Activated T-cell treated with anti-CD3 and anti-CD28 coated beads, Interleukin-2, amount 50 U/mL, for 72 hours (primary cell): Measurements from ENCODE around the gene REPIN1. TPM values are rescaled to one million over a fixed set of nuclear protein-coding genes. Genes with fewer than 3 reads are reported as not detected.

ENCODE experiments used
- ATAC-seq, 2 donors: fragments of 150-1000 bp; cut with Tn5 transposase; replicated peaks in 1 of 2; 2 replicates each; pipeline ENCODE4 v1.10.0; 2021; ENCODE audit warnings: moderate library complexity in 2 of 2, mild to moderate bottlenecking in 1 of 2
- DNase-seq, 2 donors: peaks; one replicate each; pipeline ENCODE4 v3.0.0; 2021 to 2022; ENCODE audit warnings: mixed read lengths in 1 of 2
- H3K27ac Mint-ChIP-seq: one replicate; pipeline ENCODE4 v1.8.0; 2022; ENCODE audit warnings: mild to moderate bottlenecking, moderate library complexity, mixed read lengths
- H3K27me3 Mint-ChIP-seq: one replicate; pipeline ENCODE4 v1.8.0; 2022; ENCODE audit warnings: low read depth, mixed read lengths
- H3K36me3 Mint-ChIP-seq, 2 donors: one replicate each; pipeline ENCODE4 v1.8.0; 2022; ENCODE audit warnings: mixed read lengths in 2 of 2, mild to moderate bottlenecking in 1 of 2; ENCODE audit not compliant: insufficient read depth in 2 of 2
- H3K4me1 Mint-ChIP-seq: one replicate; pipeline ENCODE4 v1.8.0; 2022; ENCODE audit warnings: low read depth, mixed read lengths
- H3K4me3 Mint-ChIP-seq, 2 donors: one replicate each; pipeline ENCODE4 v1.8.0; 2022; ENCODE audit warnings: mild to moderate bottlenecking in 2 of 2, mixed read lengths in 2 of 2, moderate library complexity in 2 of 2
- H3K9me3 Mint-ChIP-seq, 2 donors: one replicate each; pipeline ENCODE4 v1.8.0; 2022; ENCODE audit warnings: mixed read lengths in 2 of 2
- total RNA-seq, 2 donors: library from RNA; stranded (reverse); gene quantifications; one replicate each; pipeline ENCODE4 v1.2.3, GENCODE V29; 2022

The REPIN1 gene
- total RNA-seq, 2 donors from 2014 or later, result 53.6 to 73.7 TPM

DNA sequence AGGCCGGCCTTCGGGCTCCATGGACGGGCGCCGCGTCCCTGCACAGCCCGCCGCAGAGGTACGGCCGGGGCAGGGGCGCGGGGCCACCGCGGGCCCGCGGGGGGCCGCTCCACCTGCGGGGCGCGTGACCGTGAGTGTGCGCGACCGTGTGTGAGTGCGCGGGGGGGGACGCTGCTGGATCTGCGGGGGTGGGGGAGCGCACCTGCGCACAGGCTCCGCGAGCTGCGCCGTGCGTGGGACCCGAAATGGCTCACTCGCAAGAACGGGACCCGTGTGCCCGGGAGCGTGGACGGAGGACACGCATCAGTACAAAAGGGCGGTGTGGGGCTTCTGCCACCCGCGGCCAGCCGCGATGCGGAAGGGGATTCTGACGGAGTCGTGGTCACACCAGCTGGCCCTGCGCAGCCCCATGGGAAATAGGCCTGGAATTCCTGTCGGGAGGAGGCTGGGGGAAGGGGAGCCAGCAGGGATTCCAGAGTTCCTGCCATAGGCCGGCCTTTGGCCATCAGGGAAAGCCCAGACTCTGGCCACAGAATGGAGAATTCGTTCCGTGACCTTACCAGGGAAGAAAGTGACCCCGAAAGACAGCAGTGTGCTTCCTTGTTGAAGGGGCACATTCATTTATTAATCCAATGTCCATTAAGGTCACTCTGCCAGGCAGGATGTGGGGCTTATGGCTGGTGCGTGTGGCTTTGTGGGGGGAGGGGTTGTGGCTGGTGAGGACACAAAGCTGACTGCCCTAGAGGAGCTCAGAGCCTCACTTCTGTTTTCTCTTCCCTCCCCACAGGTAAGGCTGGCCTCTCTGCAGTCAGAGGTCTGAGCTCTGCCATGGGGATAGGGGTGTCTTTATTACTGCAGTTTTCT, 494 bp downstream of the REPIN1 start:
- ATAC-seq (peak; percentile 21 to 24), DNase-seq (peak; percentile 42 to 54)
- peak overlapping the region; percentile 49 for H3K27ac Mint-ChIP-seq
- peaks cover 44% of the 10 kb centered on the region for H3K4me1 Mint-ChIP-seq
- peak overlapping the region; percentile 93 to 95 for H3K4me3 Mint-ChIP-seq
- H3K9me3 Mint-ChIP-seq, result no peaks in the 10 kb centered on the region
- no peaks in the 10 kb centered on the region for H3K36me3 Mint-ChIP-seq
- H3K27me3 Mint-ChIP-seq, result no peaks in the 10 kb centered on the region

DNA sequence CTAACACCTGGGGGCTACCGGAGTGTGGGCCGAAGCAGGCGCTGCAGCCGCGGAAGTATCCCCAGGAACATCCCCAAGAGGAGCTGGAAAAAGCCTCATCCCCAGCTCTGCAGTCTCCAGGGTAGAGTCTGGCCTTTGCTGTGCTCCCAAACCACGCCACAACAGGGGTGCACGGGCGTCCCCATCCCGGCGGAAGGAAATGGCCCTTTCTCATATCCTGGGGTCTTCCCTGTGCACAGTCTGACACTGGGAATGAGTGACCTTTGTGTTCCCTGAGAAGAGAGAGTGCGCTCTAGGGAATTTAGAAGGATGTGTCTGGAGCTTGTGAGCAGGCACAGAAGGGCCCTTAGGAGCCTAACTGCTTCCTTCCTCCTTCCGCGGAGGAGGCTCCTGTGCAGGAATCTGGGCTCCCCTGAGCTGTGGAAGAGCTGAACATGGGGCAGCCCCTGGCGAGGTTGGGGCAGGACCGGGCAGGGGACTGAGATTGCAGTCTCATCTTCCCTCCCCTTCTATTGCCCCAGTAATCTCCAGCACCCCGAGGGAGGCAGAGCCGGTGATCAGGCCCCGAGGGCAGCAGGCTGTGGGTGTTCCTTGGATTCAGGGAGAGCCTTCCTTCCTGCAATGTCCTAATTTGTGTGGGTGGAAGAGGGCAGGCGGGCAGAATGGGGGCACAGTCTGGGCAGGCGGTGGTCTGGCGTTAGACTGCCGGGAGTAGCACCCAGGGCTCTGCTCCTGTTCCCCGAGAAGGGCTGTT, 1.3 kb downstream of the REPIN1 start:
- no peak for DNase-seq

DNA sequence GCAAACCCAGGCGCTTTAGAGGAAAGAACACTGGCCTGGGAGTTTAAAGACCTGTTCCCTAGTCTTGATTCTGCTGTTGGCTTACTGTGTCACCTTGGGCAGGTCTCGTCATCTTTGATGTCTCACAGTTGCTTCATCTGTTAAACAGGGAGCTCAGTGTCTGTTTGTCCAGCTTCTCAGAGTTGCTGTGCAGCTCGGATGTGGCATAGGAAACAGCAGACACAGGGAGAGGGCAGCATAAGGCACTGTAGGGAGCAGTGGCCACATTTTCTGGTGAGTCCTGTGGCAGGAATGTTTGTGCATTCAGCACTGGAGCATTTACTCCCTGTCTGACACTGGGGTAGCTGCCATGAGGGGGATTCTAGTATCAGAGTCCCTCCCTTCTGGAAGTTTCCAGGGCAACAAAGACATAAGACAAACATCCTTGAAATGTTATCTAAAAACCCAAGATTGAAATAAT, 2.0 kb downstream of the REPIN1 start:
- H3K27me3 Mint-ChIP-seq, result no peaks in the 10 kb centered on the region
- H3K4me1 Mint-ChIP-seq, result peaks cover 49% of the 10 kb centered on the region
- H3K36me3 Mint-ChIP-seq, result no peaks in the 10 kb centered on the region
- DNase-seq, result no peak
- no peak for ATAC-seq
- peak overlapping the region; percentile 50 for H3K27ac Mint-ChIP-seq
- no peaks in the 10 kb centered on the region for H3K9me3 Mint-ChIP-seq
- peak overlapping the region; percentile 88 to 95 for H3K4me3 Mint-ChIP-seq

More for the DNA sequence above, 1.3 kb downstream of the REPIN1 start:
- Mint-ChIP-seq H3K4me3 (peak overlapping the region; percentile 88 to 95), H3K27ac (peak overlapping the region; percentile 49), H3K27me3 (no peaks in the 10 kb centered on the region), H3K36me3 (no peaks in the 10 kb centered on the region), H3K9me3 (no peaks in the 10 kb centered on the region), H3K4me1 (peaks cover 48% of the 10 kb centered on the region)
- ATAC-seq, result no peak

DNA sequence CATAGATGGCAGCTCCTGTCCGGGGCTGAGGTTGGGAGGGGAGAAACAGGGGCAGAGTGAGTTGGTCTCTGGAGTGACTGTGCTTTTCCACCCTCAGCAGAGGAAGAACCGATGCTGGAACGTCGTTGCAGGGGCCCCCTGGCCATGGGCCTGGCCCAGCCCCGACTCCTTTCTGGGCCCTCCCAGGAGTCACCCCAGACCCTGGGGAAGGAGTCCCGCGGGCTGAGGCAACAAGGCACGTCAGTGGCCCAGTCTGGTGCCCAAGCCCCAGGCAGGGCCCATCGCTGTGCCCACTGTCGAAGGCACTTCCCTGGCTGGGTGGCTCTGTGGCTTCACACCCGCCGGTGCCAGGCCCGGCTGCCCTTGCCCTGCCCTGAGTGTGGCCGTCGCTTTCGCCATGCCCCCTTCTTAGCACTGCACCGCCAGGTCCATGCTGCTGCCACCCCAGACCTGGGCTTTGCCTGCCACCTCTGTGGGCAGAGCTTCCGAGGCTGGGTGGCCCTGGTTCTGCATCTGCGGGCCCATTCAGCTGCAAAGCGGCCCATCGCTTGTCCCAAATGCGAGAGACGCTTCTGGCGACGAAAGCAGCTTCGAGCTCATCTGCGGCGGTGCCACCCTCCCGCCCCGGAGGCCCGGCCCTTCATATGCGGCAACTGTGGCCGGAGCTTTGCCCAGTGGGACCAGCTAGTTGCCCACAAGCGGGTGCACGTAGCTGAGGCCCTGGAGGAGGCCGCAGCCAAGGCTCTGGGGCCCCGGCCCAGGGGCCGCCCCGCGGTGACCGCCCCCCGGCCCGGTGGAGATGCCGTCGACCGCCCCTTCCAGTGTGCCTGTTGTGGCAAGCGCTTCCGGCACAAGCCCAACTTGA, 2.7 kb downstream of the REPIN1 start:
- H3K4me1 Mint-ChIP-seq, result peaks cover 49% of the 10 kb centered on the region
- H3K4me3 Mint-ChIP-seq, result no peak overlapping the region

DNA sequence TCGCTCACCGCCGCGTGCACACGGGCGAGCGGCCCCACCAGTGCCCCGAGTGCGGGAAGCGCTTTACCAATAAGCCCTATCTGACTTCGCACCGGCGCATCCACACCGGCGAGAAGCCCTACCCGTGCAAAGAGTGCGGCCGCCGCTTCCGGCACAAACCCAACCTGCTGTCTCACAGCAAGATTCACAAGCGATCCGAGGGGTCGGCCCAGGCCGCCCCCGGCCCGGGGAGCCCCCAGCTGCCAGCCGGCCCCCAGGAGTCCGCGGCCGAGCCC, 3.3 kb downstream of the REPIN1 start:
- no peak overlapping the region for H3K4me3 Mint-ChIP-seq
- H3K4me1 Mint-ChIP-seq, result peaks cover 53% of the 10 kb centered on the region
- H3K9me3 Mint-ChIP-seq, result no peaks in the 10 kb centered on the region

More for the DNA sequence above, 2.7 kb downstream of the REPIN1 start:
- ATAC-seq, result no peak
- no peak for DNase-seq
- no peaks in the 10 kb centered on the region for H3K27me3 Mint-ChIP-seq
- no peak overlapping the region for H3K27ac Mint-ChIP-seq
- H3K9me3 Mint-ChIP-seq, result no peaks in the 10 kb centered on the region
- no peaks in the 10 kb centered on the region for H3K36me3 Mint-ChIP-seq

DNA sequence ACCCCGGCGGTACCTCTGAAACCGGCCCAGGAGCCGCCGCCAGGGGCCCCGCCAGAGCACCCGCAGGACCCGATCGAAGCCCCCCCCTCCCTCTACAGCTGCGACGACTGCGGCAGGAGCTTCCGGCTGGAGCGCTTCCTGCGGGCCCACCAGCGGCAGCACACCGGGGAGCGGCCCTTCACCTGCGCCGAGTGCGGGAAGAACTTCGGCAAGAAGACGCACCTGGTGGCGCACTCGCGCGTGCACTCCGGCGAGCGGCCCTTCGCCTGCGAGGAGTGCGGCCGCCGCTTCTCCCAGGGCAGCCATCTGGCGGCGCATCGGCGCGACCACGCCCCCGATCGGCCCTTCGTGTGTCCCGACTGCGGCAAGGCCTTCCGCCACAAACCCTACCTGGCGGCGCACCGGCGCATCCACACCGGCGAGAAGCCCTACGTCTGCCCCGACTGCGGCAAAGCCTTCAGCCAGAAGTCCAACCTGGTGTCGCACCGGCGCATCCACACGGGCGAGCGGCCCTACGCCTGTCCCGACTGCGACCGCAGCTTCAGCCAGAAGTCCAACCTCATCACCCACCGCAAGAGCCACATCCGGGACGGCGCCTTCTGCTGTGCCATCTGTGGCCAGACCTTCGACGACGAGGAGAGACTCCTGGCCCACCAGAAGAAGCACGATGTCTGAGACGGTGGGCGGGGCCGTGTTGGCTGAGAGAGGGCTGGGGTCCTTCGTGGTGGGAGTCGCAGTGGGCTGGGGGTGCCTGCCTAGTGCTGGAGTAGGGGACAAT, 3.8 kb downstream of the REPIN1 start:
- no peak for DNase-seq
- Mint-ChIP-seq H3K36me3 (no peaks in the 10 kb centered on the region), H3K4me1 (peaks cover 51% of the 10 kb centered on the region), H3K27me3 (no peaks in the 10 kb centered on the region), H3K27ac (no peak overlapping the region), H3K4me3 (no peak overlapping the region), H3K9me3 (no peaks in the 10 kb centered on the region)
- ATAC-seq, result no peak

More for the DNA sequence above, 3.3 kb downstream of the REPIN1 start:
- DNase-seq (no peak), ATAC-seq (no peak)
- no peaks in the 10 kb centered on the region for H3K36me3 Mint-ChIP-seq
- H3K27me3 Mint-ChIP-seq, result no peaks in the 10 kb centered on the region
- no peak overlapping the region for H3K27ac Mint-ChIP-seq

DNA sequence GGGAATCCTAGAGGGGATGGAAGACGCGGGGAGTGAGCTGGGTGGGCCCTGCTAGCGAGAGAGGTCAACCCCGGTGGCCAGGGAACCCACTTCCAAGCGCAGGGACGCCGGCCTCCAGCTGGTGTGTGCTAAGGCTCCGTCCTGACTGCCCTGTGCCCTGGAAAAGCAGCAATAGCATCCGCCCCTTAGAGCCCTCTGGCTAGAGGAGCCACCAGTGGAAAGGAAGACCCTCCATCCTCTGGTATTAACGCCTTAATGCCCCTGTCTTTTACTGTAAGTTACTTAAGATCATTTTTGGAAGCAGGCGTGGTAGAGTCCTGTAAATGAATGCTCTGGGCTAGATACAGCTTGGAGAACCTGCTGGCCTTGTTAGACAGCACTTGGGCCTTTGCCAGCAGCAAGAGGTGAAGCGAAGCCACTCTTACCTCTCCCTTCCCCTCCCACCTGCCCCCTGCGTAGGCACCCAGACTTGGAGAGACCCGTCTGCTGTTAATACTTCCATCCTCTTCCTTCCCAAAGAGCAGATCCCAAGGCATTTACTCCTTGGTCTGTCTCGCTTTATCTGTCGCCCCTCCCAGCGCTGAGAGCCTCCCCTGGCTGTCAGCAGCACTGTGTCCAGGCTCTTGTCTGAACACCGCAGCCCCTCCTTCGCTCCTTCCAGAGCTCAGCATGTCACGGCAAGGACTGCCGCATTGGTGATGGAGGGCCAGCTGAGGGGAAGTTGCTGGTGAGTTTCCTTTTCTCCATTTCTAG, 4.6 kb downstream of the REPIN1 start:
- H3K9me3 Mint-ChIP-seq, result no peaks in the 10 kb centered on the region
- no peaks in the 10 kb centered on the region for H3K36me3 Mint-ChIP-seq
- H3K4me3 Mint-ChIP-seq, result no peak overlapping the region
- ATAC-seq (no peak), DNase-seq (no peak)
- H3K4me1 Mint-ChIP-seq, result peaks cover 59% of the 10 kb centered on the region
- H3K27ac Mint-ChIP-seq, result no peak overlapping the region
- H3K27me3 Mint-ChIP-seq, result no peaks in the 10 kb centered on the region

DNA sequence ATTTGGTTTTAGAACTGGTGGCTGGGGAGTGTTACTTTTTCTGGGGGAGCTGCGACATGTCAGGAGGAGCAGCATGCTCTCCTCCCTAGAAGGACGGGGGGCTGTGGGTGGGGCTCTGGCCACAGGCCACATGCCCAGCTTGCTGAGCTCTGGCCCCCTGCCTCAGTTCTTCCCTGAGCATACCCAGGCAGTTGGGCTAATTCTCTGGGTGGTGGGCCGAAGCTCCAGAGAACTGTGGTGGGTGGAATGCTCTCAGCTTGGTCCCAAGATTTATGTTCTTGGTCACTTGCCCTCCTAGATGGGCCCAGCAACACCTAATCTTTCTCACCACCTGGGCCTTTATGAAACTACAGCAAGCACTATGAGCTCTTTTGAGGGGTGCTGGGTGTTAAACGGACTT, 5.4 kb downstream of the REPIN1 start:
- peaks cover 61% of the 10 kb centered on the region for H3K4me1 Mint-ChIP-seq
- no peak for ATAC-seq

DNA sequence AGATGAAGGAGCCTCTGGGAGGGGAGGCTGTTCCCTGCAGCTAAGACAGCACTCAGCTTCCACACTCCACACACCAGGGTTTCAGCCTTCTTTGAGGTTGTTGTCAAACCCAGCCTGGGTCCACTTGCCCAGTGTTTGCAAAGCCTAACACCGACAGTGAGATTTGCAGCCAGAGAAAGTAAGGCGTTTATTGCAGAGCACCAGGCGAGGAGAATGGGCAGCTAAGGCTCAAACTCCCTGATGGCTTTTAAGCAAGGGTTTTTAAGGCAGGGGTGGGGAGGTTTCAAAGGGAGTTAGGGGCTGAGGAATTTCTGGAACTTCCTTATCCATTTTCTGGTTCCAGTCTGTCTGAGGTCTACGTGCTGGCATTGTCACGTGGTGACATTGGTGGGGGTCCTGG, 5.8 kb downstream of the REPIN1 start:
- ATAC-seq, result no peak
- DNase-seq, result no peak
- H3K27ac Mint-ChIP-seq, result no peak overlapping the region
- H3K4me3 Mint-ChIP-seq, result no peak overlapping the region
- H3K9me3 Mint-ChIP-seq, result no peaks in the 10 kb centered on the region
- H3K4me1 Mint-ChIP-seq, result peaks cover 60% of the 10 kb centered on the region
- no peaks in the 10 kb centered on the region for H3K36me3 Mint-ChIP-seq
- no peaks in the 10 kb centered on the region for H3K27me3 Mint-ChIP-seq

More for the DNA sequence above, 5.4 kb downstream of the REPIN1 start:
- Mint-ChIP-seq H3K9me3 (no peaks in the 10 kb centered on the region), H3K27ac (peak overlapping the region; percentile 58), H3K27me3 (no peaks in the 10 kb centered on the region), H3K36me3 (no peaks in the 10 kb centered on the region), H3K4me3 (no peak overlapping the region)
- no peak for DNase-seq

DNA sequence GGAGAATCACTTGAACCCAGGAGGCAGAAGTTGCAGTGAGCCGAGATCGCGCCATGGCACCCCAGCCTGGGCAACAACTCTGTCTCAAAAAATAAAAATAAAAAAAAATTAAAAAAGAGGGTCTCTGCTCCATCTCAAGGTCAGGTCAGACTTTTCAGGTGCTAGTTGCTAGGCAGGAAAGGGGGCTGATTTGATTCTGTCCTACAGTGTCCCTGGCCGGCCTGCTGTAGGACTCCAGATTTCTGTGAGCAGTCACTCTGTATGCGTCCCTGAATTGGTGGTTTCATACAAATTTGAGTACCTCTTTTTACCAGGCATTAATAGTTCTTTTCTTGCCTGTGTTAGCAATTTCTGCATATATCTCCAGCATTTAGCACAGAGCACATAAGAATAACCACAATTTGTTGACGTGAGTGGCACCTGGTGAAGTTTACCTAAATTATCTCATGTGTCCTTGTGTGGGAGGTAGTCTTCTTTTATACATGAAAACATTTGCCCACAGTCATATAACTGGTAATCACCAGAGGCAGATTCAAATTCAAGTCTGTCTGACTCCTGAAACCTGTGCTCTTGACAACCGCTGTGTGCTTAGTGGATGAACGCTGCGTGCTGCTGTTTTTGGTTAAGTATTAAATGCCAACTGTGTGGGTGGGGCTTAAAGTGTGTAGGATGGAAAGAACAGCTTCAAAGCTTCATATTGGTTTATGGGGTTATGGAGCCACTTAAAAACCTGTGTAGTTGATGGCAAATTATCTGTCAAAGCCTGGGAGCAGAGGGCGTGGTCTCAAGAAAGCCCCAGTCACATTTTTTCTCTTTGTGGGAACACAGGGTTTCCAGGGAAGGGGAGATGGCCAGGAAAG, 7.3 kb downstream of the REPIN1 start:
- H3K9me3 Mint-ChIP-seq, result no peaks in the 10 kb centered on the region
- peaks cover 2% of the 10 kb centered on the region in 2 donors for H3K36me3 Mint-ChIP-seq
- H3K27me3 Mint-ChIP-seq, result no peaks in the 10 kb centered on the region
- peak; percentile 5 to 43 for ATAC-seq
- peak overlapping the region; percentile 91 for H3K27ac Mint-ChIP-seq
- H3K4me1 Mint-ChIP-seq, result peaks cover 59% of the 10 kb centered on the region
- peak; percentile 49 to 63 for DNase-seq
- H3K4me3 Mint-ChIP-seq, result peak overlapping the region; percentile 67 to 83

DNA sequence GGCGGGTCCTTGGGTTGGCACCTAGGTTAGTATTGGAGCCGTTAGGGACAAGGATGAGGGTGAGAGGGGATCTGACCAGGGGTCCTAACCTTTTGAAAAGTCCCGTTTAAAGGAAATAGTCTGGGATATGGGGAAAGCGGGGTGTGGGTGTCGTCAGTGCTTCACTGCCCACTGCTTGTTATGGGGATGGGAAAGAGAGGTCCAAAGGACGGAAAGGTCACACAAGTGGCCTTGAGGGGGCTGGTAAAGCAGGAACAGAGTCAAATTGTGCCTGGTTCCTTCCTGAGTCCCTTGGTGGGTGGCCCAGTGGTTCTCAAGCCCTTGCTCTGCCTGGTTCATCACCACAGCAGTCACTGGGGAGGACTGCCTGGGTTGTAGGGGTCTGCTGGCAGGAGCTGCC, 7.9 kb downstream of the REPIN1 start:
- Mint-ChIP-seq H3K4me1 (peaks cover 60% of the 10 kb centered on the region), H3K27ac (peak overlapping the region; percentile 91)

More for the DNA sequence above, 7.9 kb downstream of the REPIN1 start:
- no peaks in the 10 kb centered on the region for H3K9me3 Mint-ChIP-seq
- DNase-seq, result no peak
- ATAC-seq, result no peak
- H3K36me3 Mint-ChIP-seq, result peaks cover 2% of the 10 kb centered on the region in 2 donors
- H3K27me3 Mint-ChIP-seq, result no peaks in the 10 kb centered on the region
- H3K4me3 Mint-ChIP-seq, result peak overlapping the region; percentile 67 to 83
